Activated naive CD8-positive, alpha-beta T cell treated with anti-CD3 and anti-CD28 coated beads, Interleukin-2, amount 50 U/mL, for 24 hours (primary cell): ENCODE data around the gene CD2.

Experiments
- ATAC-seq: fragments of 150-1000 bp; cut with Tn5 transposase; one replicate; pipeline ENCODE4 v1.10.0; 2021
- DNase-seq: peaks from one replicate; pipeline ENCODE4 v3.0.0; 2021
- H3K27ac Mint-ChIP-seq: one replicate; pipeline ENCODE4 v1.8.0; 2021; ENCODE audit warnings: mild to moderate bottlenecking, mixed read lengths
- H3K27me3 Mint-ChIP-seq: one replicate; pipeline ENCODE4 v1.8.0; 2021; ENCODE audit warnings: mixed read lengths
- H3K36me3 Mint-ChIP-seq: one replicate; pipeline ENCODE4 v1.8.0; 2021; ENCODE audit warnings: low read depth, mixed read lengths
- H3K4me1 Mint-ChIP-seq: one replicate; pipeline ENCODE4 v1.8.0; 2021; ENCODE audit warnings: mixed read lengths
- H3K4me3 Mint-ChIP-seq: one replicate; pipeline ENCODE4 v1.8.0; 2021; ENCODE audit warnings: mild to moderate bottlenecking, moderate library complexity, mixed read lengths
- H3K9me3 Mint-ChIP-seq: one replicate; pipeline ENCODE4 v1.8.0; 2021; ENCODE audit warnings: mixed read lengths

Gene CD2

GRCh38 chr1:116754198-116754977 is at the start of gene CD2:
CD2 (plus strand) TSS chr1:116754430; CDS start chr1:116754493, 63 bp downstream.
- Mint-ChIP-seq H3K27ac (peak within 1 kb of the TSS; percentile 99), H3K9me3 (no peaks in the 10 kb centered on the region), H3K4me1 (peaks cover 33% of the 10 kb centered on the region), H3K4me3 (peak within 1 kb of the TSS; percentile 98), H3K27me3 (no peaks in the 10 kb centered on the region), H3K36me3 (peaks cover 63% of the 10 kb centered on the region)
- no peak for DNase-seq
- peak; percentile 85 for ATAC-seq

- DNase-seq (no peak), ATAC-seq (no peak)
- H3K27me3 Mint-ChIP-seq, result peaks cover 6% of the 10 kb centered on the region
- no peak overlapping the region for H3K4me3 Mint-ChIP-seq
- peaks cover 12% of the 10 kb centered on the region for H3K4me1 Mint-ChIP-seq
- no peak overlapping the region for H3K27ac Mint-ChIP-seq
- H3K36me3 Mint-ChIP-seq, result no peaks in the 10 kb centered on the region
- H3K9me3 Mint-ChIP-seq, result peaks cover 7% of the 10 kb centered on the region
Observed at GRCh38 chr1:116706123-116706522, 48.1 kb upstream of the CD2 start.

- H3K36me3 Mint-ChIP-seq, result no peaks in the 10 kb centered on the region
- H3K4me3 Mint-ChIP-seq, result no peak overlapping the region
- no peak for ATAC-seq
- peaks cover 7% of the 10 kb centered on the region for H3K9me3 Mint-ChIP-seq
- DNase-seq, result no peak
- H3K27ac Mint-ChIP-seq, result no peak overlapping the region
- peaks cover 6% of the 10 kb centered on the region for H3K27me3 Mint-ChIP-seq
- H3K4me1 Mint-ChIP-seq, result peaks cover 17% of the 10 kb centered on the region
Observed at GRCh38 chr1:116706841-116707240, 47.4 kb upstream of the CD2 start.

- Mint-ChIP-seq H3K27ac (no peak overlapping the region), H3K4me1 (peaks cover 32% of the 10 kb centered on the region), H3K4me3 (no peak overlapping the region), H3K36me3 (no peaks in the 10 kb centered on the region), H3K9me3 (peaks cover 7% of the 10 kb centered on the region), H3K27me3 (peaks cover 6% of the 10 kb centered on the region)
- ATAC-seq, result no peak
- DNase-seq, result no peak
Observed at GRCh38 chr1:116708255-116708900, 45.9 kb upstream of the CD2 start.

- H3K36me3 Mint-ChIP-seq, result no peaks in the 10 kb centered on the region
- H3K9me3 Mint-ChIP-seq, result peaks cover 7% of the 10 kb centered on the region
- DNase-seq, result no peak
Observed at GRCh38 chr1:116709666-116710167, 44.5 kb upstream of the CD2 start.

GRCh38 chr1:116710420-116711262 is 43.6 kb upstream of the CD2 start:
- peaks cover 5% of the 10 kb centered on the region for H3K27me3 Mint-ChIP-seq
- H3K27ac Mint-ChIP-seq, result no peak overlapping the region
- ATAC-seq (no peak), DNase-seq (no peak)
- peaks cover 7% of the 10 kb centered on the region for H3K9me3 Mint-ChIP-seq
- H3K4me3 Mint-ChIP-seq, result no peak overlapping the region
- H3K36me3 Mint-ChIP-seq, result no peaks in the 10 kb centered on the region
- H3K4me1 Mint-ChIP-seq, result peaks cover 24% of the 10 kb centered on the region

More at GRCh38 chr1:116709666-116710167, 44.5 kb upstream of the CD2 start:
- H3K27me3 Mint-ChIP-seq, result peaks cover 6% of the 10 kb centered on the region
- ATAC-seq, result no peak
- no peak overlapping the region for H3K4me3 Mint-ChIP-seq
- peaks cover 26% of the 10 kb centered on the region for H3K4me1 Mint-ChIP-seq
- no peak overlapping the region for H3K27ac Mint-ChIP-seq

GRCh38 chr1:116711263-116711840 is 42.9 kb upstream of the CD2 start:
- DNase-seq (peak; percentile 28), ATAC-seq (peak; percentile 89)
- Mint-ChIP-seq H3K27me3 (peaks cover 5% of the 10 kb centered on the region), H3K9me3 (peaks cover 5% of the 10 kb centered on the region), H3K27ac (no peak overlapping the region), H3K36me3 (no peaks in the 10 kb centered on the region), H3K4me3 (no peak overlapping the region), H3K4me1 (peaks cover 24% of the 10 kb centered on the region)

- peak overlapping the region; percentile 69 for H3K27ac Mint-ChIP-seq
- H3K9me3 Mint-ChIP-seq, result no peaks in the 10 kb centered on the region
Observed at GRCh38 chr1:116712510-116712909, 41.7 kb upstream of the CD2 start.

GRCh38 chr1:116713474-116713873 is 40.8 kb upstream of the CD2 start:
- ATAC-seq, result no peak
- Mint-ChIP-seq H3K4me3 (no peak overlapping the region), H3K27ac (no peak overlapping the region), H3K4me1 (peaks cover 24% of the 10 kb centered on the region), H3K27me3 (peaks cover 4% of the 10 kb centered on the region), H3K9me3 (no peaks in the 10 kb centered on the region), H3K36me3 (no peaks in the 10 kb centered on the region)
- DNase-seq, result no peak

More at GRCh38 chr1:116712510-116712909, 41.7 kb upstream of the CD2 start:
- DNase-seq, result no peak
- peaks cover 24% of the 10 kb centered on the region for H3K4me1 Mint-ChIP-seq
- ATAC-seq, result no peak
- H3K36me3 Mint-ChIP-seq, result no peaks in the 10 kb centered on the region
- peaks cover 6% of the 10 kb centered on the region for H3K27me3 Mint-ChIP-seq
- no peak overlapping the region for H3K4me3 Mint-ChIP-seq

- Mint-ChIP-seq H3K27ac (no peak overlapping the region), H3K9me3 (no peaks in the 10 kb centered on the region), H3K27me3 (peaks cover 1% of the 10 kb centered on the region), H3K4me1 (peaks cover 18% of the 10 kb centered on the region), H3K4me3 (no peak overlapping the region), H3K36me3 (no peaks in the 10 kb centered on the region)
- ATAC-seq, result no peak
- DNase-seq, result no peak
Observed at GRCh38 chr1:116716391-116716790, 37.8 kb upstream of the CD2 start.

GRCh38 chr1:116717318-116717717 is 36.9 kb upstream of the CD2 start:
- no peak for DNase-seq
- Mint-ChIP-seq H3K27me3 (peaks cover 1% of the 10 kb centered on the region), H3K27ac (no peak overlapping the region), H3K9me3 (no peaks in the 10 kb centered on the region), H3K36me3 (no peaks in the 10 kb centered on the region), H3K4me1 (peaks cover 12% of the 10 kb centered on the region), H3K4me3 (no peak overlapping the region)
- no peak for ATAC-seq

GRCh38 chr1:116720364-116721038 is 33.7 kb upstream of the CD2 start:
- H3K27me3 Mint-ChIP-seq, result peaks cover 1% of the 10 kb centered on the region
- no peaks in the 10 kb centered on the region for H3K36me3 Mint-ChIP-seq
- ATAC-seq, result no peak
- no peak overlapping the region for H3K4me3 Mint-ChIP-seq
- peaks cover 5% of the 10 kb centered on the region for H3K4me1 Mint-ChIP-seq
- H3K27ac Mint-ChIP-seq, result no peak overlapping the region
- no peak for DNase-seq
- H3K9me3 Mint-ChIP-seq, result no peaks in the 10 kb centered on the region

GRCh38 chr1:116721039-116721405 is 33.2 kb upstream of the CD2 start:
- H3K27ac Mint-ChIP-seq, result no peak overlapping the region
- H3K4me1 Mint-ChIP-seq, result peaks cover 7% of the 10 kb centered on the region
- H3K9me3 Mint-ChIP-seq, result no peaks in the 10 kb centered on the region
- H3K27me3 Mint-ChIP-seq, result peaks cover 1% of the 10 kb centered on the region
- H3K36me3 Mint-ChIP-seq, result no peaks in the 10 kb centered on the region
- no peak for ATAC-seq
- H3K4me3 Mint-ChIP-seq, result no peak overlapping the region
- no peak for DNase-seq
